ENCODE measurements around the gene SSH2.

DNA sequence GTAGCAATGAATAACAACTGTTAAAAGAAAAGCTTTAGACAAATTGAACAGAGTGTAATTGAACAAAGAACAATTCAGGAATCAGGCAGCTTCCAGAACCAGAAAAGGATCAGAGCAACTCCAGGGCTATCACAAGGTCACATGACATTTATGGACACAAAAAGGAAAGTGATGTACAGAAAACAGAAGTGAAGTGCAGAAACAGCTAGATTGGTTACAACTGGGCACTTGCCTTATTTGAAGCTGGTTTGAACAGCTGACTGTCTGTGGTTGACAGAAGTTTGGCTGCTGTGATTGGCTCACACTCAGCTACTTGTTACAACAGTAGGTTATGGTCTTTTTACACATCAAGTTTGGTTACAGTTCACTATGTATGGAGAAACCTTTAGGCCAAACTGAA is 26.2 kb upstream of the SSH2 start:
- no peak for TF ChIP-seq ZNF565 (CRISPR knock-in tag; conservative IDR thresholded peaks at IDR 0.05; ENCODE audit: low read depth)
- no peak for TF ChIP-seq TOX (CRISPR knock-in tag; IDR thresholded peaks at IDR 0.05; ENCODE audit: borderline replicate concordance)
- no peak for TF ChIP-seq ZNF8 (CRISPR knock-in tag; IDR thresholded peaks at IDR 0.05)
- TF ChIP-seq ZFP3 (CRISPR knock-in tag; IDR thresholded peaks at IDR 0.05) = no peak
- no peak for TF ChIP-seq ZNF70 (CRISPR knock-in tag; IDR thresholded peaks at IDR 0.05)
- TF ChIP-seq PATZ1 (CRISPR knock-in tag; IDR thresholded peaks at IDR 0.05; ENCODE audit: borderline replicate concordance) = no peak
- TF ChIP-seq ZFP30 (CRISPR knock-in tag; IDR thresholded peaks at IDR 0.05) = no peak
